ENCODE results near the gene ITSN2.

GRCh38 chr2:24287171-24287570 lies 73.2 kb downstream of the ITSN2 start:
- TF ChIP-seq CTCF (IDR thresholded peaks at IDR 0.05): no peak
- TF ChIP-seq POLR2A (IDR thresholded peaks at IDR 0.05): no peak
- no peak for TF ChIP-seq POLR2AphosphoS5 (IDR thresholded peaks at IDR 0.05; ENCODE audit: insufficient read depth in 1 of 2, low read depth in 1 of 2)
